Measurements from ENCODE around the gene FAM163B. TPM values are rescaled to one million over a fixed set of nuclear protein-coding genes. Genes with fewer than 3 reads are reported as not detected.

Gene FAM163B
- total and polyA plus RNA-seq, 2 of the 8 experiments (the other 6 are each of a cell fraction or from before 2014, with no cell fraction given), result 0.63 to 1.0 TPM

- TF ChIP-seq ATF2 (IDR thresholded peaks at IDR 0.05; ENCODE audit: low read length) (no peak), SIN3A (conservative IDR thresholded peaks at IDR 0.05 in 1 of 2, IDR thresholded peaks at IDR 0.05 in 1 of 2; ENCODE audit: low read depth in 1 of 2, low read length in 2 of 2) (0 out of 4 replicates have a peak, but pooled peaks of 1 of the 2 experiments have one; percentile 33), E2F6 (IDR thresholded peaks at IDR 0.05) (peak; percentile 18; the same call in 1 of the 2 replicates), ATF3 (IDR thresholded peaks at IDR 0.05; ENCODE audit: insufficient read depth, low read depth, low read length) (0 out of 2 replicates have a peak, but pooled peaks have one; percentile 43)
These were observed 50.7 kb downstream of the FAM163B start (continued) for GRCh38 chr9:133558191-133559126.

Measured in H1 (cell line).